Activated CD8-positive, alpha-beta T cell treated with anti-CD3 and anti-CD28 coated beads for 36 hours (primary cell): ENCODE data around the gene CCT5. TPM values are rescaled to one million over a fixed set of nuclear protein-coding genes. Genes with fewer than 3 reads are reported as not detected.
"Not testable (repeated sequence)": the region's sequence is repeated elsewhere in the genome, so short reads cannot be mapped to it uniquely, and the experiment has no call there.

Source experiments
- ATAC-seq: fragments of 200-7000 bp; cut with Tn5 transposase; one replicate; pipeline ENCODE4 v1.10.0; 2021; ENCODE audit warnings: mild to moderate bottlenecking, moderate library complexity
- CTCF ChIA-PET: fragments of 350-600 bp; sonication (Branson Sonifier 250); formaldehyde crosslinking; loops from one replicate; lab custom pipeline; 2021; ENCODE audit warnings: antibody characterized with exemption; lab: Charles Lee
- POLR2A ChIA-PET: fragments of 350-600 bp; sonication (Branson Sonifier 250); formaldehyde crosslinking; loops from one replicate; lab custom pipeline; 2021; ENCODE audit warnings: antibody characterized with exemption; lab: Charles Lee
- DNase-seq: peaks from one replicate; pipeline ENCODE4 v3.0.0-alpha.2; 2020
- H3K27ac Mint-ChIP-seq: one replicate; pipeline ENCODE4 v1.8.0; 2021; ENCODE audit warnings: mild to moderate bottlenecking, mixed read lengths
- H3K27me3 Mint-ChIP-seq: one replicate; pipeline ENCODE4 v1.8.0; 2021; ENCODE audit warnings: mixed read lengths
- H3K36me3 Mint-ChIP-seq: one replicate; pipeline ENCODE4 v1.8.0; 2021; ENCODE audit warnings: low read depth, mixed read lengths
- H3K4me1 Mint-ChIP-seq: one replicate; pipeline ENCODE4 v1.8.0; 2021; ENCODE audit warnings: low read depth, mixed read lengths
- H3K4me3 Mint-ChIP-seq: one replicate; pipeline ENCODE4 v1.8.0; 2021; ENCODE audit warnings: mild to moderate bottlenecking, moderate library complexity, mixed read lengths
- H3K9me3 Mint-ChIP-seq: one replicate; pipeline ENCODE4 v1.8.0; 2021; ENCODE audit warnings: mixed read lengths
- intact Hi-C: fragments of 100-400 bp; cut with micrococcal nuclease; formaldehyde crosslinking; loops from one replicate; pipeline ENCODE4 v1.10.0; 2022
- total RNA-seq, 2 experiments: library from RNA; stranded (reverse); gene quantifications; one replicate each; pipeline ENCODE4 v1.2.3, GENCODE V29; 2021
- TF ChIP-seq, protein P1 (sequence below): fragments of 200-600 bp; IDR thresholded peaks from one replicate; pipeline ENCODE4 v1.8.0; 2022; ENCODE audit warnings: antibody characterized with exemption, mild to moderate bottlenecking

Gene CCT5
- total RNA-seq, 2 experiments from 2014 or later = 461 to 481 TPM

DNA sequence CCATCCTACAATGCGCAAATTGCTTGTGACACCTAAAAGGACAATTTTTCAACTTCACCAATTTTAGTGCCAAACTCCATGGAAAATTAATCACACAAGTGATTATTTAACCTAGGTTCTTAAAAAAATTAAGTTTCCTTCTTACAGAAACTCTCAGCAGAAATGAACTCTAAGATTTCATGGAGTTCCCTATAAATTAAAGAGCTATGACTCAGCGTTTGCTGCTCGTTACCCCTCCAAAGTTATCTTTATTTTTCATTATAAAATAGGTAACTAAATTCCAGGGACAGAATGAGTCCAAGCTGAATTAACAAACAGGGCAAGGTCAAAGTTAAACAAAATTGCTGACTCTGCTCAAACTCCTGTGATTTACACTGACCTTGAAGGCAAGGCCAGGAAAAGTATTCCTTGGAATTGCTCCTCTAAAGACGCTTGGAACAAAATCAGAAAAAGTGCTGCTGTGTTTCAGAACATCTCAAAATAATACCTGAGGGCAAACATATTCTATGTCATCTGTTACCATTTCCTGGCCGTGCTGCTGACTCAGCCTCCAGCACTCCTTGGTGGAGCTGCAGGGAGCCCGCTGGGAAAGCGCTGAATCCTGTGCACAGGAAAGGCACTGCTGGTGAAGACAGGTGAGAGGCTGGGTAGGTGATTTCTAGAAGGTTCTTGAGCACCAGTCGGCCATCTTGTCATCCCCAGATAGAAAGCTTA lies 60.1 kb downstream of the CCT5 start:
- no peak for DNase-seq
- no peaks in the 10 kb centered on the region for H3K9me3 Mint-ChIP-seq
- H3K27ac Mint-ChIP-seq = no peak overlapping the region
- ATAC-seq = no peak
- ChIA-PET POLR2A (interaction anchor here (0.6 to 0.9 kb wide), 2 partner anchors 19 to 239 kb away, joined by 3 to 4 read pairs; no protein-coding TSS in a partner anchor), CTCF (no interaction called here)
- peaks cover 25% of the 10 kb centered on the region for H3K27me3 Mint-ChIP-seq
- H3K4me1 Mint-ChIP-seq = peaks cover 4% of the 10 kb centered on the region
- intact Hi-C loops = no loop called here
- H3K36me3 Mint-ChIP-seq = no peaks in the 10 kb centered on the region
- no peak overlapping the region for H3K4me3 Mint-ChIP-seq
- TF ChIP-seq, protein P1, sequence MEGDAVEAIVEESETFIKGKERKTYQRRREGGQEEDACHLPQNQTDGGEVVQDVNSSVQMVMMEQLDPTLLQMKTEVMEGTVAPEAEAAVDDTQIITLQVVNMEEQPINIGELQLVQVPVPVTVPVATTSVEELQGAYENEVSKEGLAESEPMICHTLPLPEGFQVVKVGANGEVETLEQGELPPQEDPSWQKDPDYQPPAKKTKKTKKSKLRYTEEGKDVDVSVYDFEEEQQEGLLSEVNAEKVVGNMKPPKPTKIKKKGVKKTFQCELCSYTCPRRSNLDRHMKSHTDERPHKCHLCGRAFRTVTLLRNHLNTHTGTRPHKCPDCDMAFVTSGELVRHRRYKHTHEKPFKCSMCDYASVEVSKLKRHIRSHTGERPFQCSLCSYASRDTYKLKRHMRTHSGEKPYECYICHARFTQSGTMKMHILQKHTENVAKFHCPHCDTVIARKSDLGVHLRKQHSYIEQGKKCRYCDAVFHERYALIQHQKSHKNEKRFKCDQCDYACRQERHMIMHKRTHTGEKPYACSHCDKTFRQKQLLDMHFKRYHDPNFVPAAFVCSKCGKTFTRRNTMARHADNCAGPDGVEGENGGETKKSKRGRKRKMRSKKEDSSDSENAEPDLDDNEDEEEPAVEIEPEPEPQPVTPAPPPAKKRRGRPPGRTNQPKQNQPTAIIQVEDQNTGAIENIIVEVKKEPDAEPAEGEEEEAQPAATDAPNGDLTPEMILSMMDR = no peak

DNA sequence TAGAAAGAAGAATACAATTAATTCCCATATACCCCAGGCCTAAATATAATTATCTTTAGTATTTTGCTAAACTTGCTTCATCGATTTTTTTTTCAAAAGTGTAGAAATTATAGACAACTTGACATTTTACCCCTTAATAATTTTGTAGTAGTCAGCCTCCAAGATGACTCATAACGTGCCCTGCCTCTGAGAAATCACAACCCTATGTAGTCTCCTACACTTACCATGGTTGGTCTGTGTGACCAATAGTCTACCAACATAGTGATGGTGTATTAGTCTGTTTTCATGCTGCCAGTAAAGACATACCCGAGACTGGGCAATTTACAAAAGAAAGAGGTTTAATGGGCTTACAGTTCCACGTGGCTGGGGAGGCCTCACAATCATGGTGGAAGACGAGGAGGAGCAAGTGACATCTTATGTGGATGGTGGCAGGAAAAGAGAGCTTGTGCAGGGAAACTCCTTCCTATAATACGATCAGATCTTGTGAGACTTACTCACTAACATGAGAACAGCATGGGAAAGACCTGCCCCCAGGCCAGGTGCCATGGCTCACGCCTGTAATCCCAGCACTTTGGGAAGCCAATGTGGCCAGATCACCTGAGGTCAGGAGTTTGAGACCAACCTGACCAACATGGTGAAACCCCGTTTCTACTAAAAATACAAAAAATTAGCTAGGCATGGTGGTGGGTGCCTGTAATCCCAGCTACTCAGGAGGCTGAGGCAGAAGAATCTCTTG lies 60.9 kb downstream of the CCT5 start:
- peaks cover 23% of the 10 kb centered on the region for H3K27me3 Mint-ChIP-seq
- ATAC-seq = peak; percentile 64
- H3K4me1 Mint-ChIP-seq, H3K9me3 Mint-ChIP-seq, H3K4me3 Mint-ChIP-seq, H3K36me3 Mint-ChIP-seq, H3K27ac Mint-ChIP-seq, intact Hi-C loops: not testable (repeated sequence)
- CTCF ChIA-PET = interaction anchor here (3.0 kb wide), 1 partner anchor 27 kb away, joined by 8 read pairs; no protein-coding TSS in a partner anchor
- DNase-seq = peak; percentile 22
- POLR2A ChIA-PET = interaction anchor here (0.9 kb wide), 1 partner anchor 20 kb away, joined by 4 read pairs; no protein-coding TSS in a partner anchor

DNA sequence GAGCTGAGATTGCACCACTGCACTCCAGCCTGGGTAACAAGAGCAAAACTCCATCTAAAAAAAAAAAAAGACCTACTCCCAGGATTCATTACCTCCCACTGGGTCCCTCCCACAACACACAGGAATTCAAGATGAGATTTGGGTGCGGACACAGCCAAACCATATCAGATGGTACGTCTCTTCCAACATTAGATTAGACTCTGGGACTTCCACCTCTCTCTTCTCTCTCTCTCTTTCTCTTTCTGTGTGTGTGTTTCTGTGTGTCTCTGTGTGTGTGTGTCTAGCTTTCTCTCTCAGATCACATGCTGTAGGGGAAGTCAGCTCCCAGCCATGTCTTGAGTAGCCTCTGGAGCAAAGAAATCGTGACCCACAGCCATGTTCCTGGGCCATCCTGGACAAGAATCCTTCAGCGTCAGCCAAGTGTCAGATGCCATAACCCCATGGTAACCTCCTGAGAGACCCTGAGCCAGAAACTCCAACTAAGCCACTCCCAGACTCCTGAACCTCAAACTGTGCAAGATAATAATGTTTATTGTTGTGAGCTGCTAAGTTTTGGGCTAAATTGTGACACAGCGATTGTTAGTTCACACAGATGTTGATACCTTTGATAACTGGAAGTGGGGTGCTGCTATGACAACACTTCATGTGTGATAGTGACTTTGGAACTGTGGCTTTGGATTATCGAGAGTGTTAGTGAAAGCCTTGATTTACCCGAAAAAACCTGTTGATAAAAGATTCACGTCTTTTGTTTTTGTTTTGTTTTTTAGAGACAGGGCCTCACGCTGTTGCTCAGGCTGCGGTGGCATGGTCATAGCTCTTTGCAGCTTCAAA lies 61.7 kb downstream of the CCT5 start:
- Mint-ChIP-seq H3K4me1 (peaks cover 4% of the 10 kb centered on the region), H3K27ac (no peak overlapping the region), H3K36me3 (no peaks in the 10 kb centered on the region), H3K27me3 (peaks cover 19% of the 10 kb centered on the region), H3K4me3 (no peak overlapping the region), H3K9me3 (no peaks in the 10 kb centered on the region)
- POLR2A ChIA-PET = no interaction called here
- TF ChIP-seq, protein P1 = no peak
- ATAC-seq = no peak
- DNase-seq = no peak
- intact Hi-C loops = no loop called here
- CTCF ChIA-PET = interaction anchor here (3.0 kb wide), 1 partner anchor 28 kb away, joined by 8 read pairs; no protein-coding TSS in a partner anchor

DNA sequence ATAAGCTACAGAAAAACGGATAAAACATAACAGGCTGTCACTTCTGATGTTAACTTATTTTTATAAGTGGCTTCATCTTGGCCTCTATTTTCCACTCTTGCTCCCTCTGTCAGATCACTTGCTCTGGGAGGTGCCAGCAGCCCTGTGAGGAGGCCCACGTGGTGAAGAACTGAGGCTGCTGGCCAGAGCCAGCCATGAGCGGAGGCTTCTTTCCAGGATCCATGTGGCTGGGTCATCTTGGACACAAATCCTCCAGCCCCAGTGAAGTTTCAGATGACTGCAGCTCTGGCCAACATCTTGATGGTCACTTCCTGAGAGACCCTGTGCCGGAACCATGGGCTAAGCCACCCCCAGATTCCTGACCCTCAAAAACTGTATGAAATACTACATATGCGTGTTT lies 65.1 kb downstream of the CCT5 start:
- ChIA-PET CTCF (no interaction called here), POLR2A (interaction anchor here (0.7 kb wide), 1 partner anchor 21 kb away, joined by 3 read pairs; no protein-coding TSS in a partner anchor)
- Mint-ChIP-seq H3K36me3 (no peaks in the 10 kb centered on the region), H3K27ac (no peak overlapping the region), H3K4me1 (no peaks in the 10 kb centered on the region), H3K4me3 (no peak overlapping the region), H3K9me3 (no peaks in the 10 kb centered on the region), H3K27me3 (peaks cover 5% of the 10 kb centered on the region)
- intact Hi-C loops = no loop called here
- TF ChIP-seq, protein P1 = no peak
- ATAC-seq (no peak), DNase-seq (no peak)

Other genes with a start within 250 kb of the CCT5 start
- gene ATPSCKMT, start 392 bp upstream of the CCT5 start, total RNA-seq = 10 to 100 TPM; 16.6 to 20.8 TPM
- gene CMBL, start 57.6 kb downstream of the CCT5 start, total RNA-seq = 1 to 10 TPM; 1.2 to 1.4 TPM
- gene MARCHF6, start 103.4 kb downstream of the CCT5 start, total RNA-seq = 10 to 100 TPM; 92.8 to 95.6 TPM
- not detected for gene ROPN1L, start 191.6 kb downstream of the CCT5 start, total RNA-seq